ENCODE data around the gene DRGX.

Gene DRGX

DNA sequence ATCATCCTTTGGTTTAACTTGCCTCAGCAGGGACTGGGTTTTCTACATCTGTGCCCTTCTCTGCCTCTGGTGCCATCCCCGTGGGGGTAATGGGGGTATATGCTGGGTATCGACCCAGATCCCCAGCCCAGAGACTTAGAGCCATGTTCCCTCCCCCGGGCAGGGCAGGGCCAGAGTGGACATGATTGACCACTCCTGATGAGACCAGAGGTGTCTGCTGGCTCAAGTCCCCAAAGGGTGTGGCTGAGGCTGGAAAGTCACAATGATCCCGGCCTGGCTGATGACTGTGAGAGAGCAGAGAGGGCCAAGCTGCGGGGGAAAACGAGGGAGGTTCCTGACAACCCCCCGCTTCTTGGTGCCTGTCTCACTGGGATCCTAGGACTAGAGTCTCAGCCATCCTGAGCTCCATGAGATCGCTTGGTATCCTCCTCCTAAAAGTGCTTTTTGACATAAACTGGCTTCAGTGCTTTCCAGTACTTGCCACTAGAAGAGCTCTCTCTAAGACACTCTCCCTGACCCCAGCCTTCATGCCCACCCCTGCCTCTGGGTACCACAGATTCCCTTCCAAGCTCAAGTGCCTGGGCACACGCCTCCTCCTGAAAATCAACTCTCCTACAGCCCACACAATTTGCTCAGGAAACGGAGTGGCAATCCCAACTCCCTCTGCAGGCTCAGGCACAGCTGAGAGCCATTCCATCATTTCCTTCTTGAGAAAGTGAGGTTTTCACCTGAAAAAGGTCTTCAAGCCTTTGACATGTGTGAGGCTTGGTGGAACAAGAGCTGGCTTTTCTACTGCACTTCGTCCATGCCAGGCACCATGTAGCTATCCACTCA, 33.9 kb downstream of the DRGX start:
- Histone ChIP-seq H3K4me2 (peak overlapping the region in 3 of 11 experiments; percentile 33 to 55 (median 40); a peak in 6 of 22 replicates), H3K9ac (no peak overlapping the region), H3K9me3 (replicated peaks in 1 of 11) (peaks cover 0 to 11% (median 4%) of the 10 kb centered on the region in 11 experiments; a peak in 5 of 22 replicates), H3K36me3 (no peaks in the 10 kb centered on the region), H3K27ac (peak overlapping the region in 4 of 11 experiments; percentile 62 to 69 (median 68); a peak in 6 of 22 replicates), H3K4me1 (peaks cover 30 to 44% (median 38%) of the 10 kb centered on the region in 10 experiments), H3K4me3 (no peak overlapping the region), H4K20me1 (no peaks in the 10 kb centered on the region), H3K27me3 (no peaks in the 10 kb centered on the region)
- TF ChIP-seq Cebpa-rat (IDR thresholded peaks at IDR 0.05): no peak

DNA sequence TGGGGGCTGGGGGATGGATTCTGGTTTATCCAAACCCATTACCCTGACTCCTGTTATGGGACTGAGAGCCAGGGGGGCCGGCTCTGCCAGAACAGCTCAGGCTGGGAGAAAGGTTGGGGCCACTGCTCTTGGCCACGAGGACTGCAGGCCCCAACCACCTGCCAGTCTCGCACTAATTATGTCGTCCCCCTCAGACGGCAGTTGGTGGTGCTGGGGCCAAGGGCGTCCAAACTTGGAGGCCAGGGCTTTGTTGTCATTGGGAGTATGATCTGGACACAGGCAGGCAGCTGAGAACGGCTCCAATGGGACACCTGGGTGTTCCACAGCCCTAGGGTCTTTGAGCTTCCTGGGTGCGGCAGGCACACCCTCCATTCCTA, 34.7 kb downstream of the DRGX start:
- Histone ChIP-seq H3K4me3 (no peak overlapping the region), H3K36me3 (no peaks in the 10 kb centered on the region), H3K4me1 (peaks cover 30 to 43% (median 36%) of the 10 kb centered on the region in 10 experiments), H3K9me3 (replicated peaks in 1 of 11) (peaks cover 0 to 11% (median 4%) of the 10 kb centered on the region in 11 experiments; a peak in 5 of 22 replicates), H4K20me1 (no peaks in the 10 kb centered on the region), H3K4me2 (peak overlapping the region in 8 of 11 experiments; percentile 61 to 86 (median 74); a peak in 13 of 22 replicates), H3K27me3 (no peaks in the 10 kb centered on the region), H3K9ac (peak overlapping the region in 4 of 11 experiments; percentile 1 to 59 (median 48); a peak in 4 of 22 replicates), H3K27ac (peak overlapping the region in 4 of 11 experiments; percentile 62 to 69 (median 68); a peak in 9 of 22 replicates)
- TF ChIP-seq Cebpa-rat (IDR thresholded peaks at IDR 0.05): no peak

DNA sequence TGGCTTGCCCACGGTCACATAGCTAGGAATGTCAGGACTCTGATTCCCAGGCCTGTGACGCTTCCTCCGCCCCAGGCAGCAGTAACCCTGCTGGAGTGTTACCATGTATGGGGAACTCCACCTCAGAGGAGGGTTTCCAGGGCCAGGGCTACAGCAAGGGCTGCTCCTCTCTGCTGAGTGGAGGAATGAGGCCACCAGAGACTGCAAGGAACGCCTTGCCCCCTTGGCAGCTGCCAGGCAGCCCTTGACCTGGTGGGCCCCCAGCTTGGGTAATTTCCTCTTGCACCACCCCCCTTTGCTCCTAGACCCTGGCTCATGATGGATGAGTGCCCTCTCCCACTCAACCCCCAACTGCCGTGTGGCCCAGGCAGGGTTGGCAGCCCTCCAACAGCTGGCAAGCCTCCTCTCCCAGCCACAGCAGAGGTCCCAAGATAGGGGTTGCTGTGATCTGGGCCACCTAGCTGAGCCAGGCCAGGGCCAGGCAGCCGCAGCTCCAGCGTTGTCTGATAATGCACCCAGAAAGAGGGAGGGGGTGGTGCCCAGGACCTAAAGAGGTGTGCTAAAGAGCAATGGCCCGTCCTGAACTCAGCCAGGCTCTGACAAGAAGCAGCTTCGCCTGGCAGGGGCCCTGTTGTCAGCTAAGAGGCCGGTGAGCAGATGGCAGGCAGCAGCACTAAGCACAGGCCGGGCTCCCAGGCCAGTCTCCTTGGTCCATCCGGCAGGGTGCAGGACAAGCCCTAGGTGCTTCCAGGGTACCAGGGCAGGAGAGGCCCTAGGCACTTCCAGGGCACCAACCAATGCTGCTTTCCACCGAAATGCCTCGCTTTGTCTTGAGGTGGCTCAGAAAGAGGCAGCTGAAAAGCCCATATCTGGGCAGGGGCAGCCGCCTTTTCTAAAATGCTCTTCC, 35.4 kb downstream of the DRGX start:
- Histone ChIP-seq H3K27me3 (no peaks in the 10 kb centered on the region), H3K27ac (peak overlapping the region in 7 of 11 experiments; percentile 9 to 72 (median 68); a peak in 12 of 22 replicates), H3K9ac (peak overlapping the region in 5 of 11 experiments; percentile 5 to 59 (median 45); a peak in 8 of 22 replicates), H3K36me3 (no peaks in the 10 kb centered on the region), H3K4me1 (peaks cover 28 to 40% (median 32%) of the 10 kb centered on the region in 10 experiments), H3K9me3 (replicated peaks in 1 of 11) (peaks cover 0 to 11% (median 4%) of the 10 kb centered on the region in 11 experiments; a peak in 5 of 22 replicates), H3K4me2 (peak overlapping the region; percentile 61 to 86 (median 71)), H3K4me3 (no peak overlapping the region), H4K20me1 (no peaks in the 10 kb centered on the region)
- TF ChIP-seq Cebpa-rat (IDR thresholded peaks at IDR 0.05): peak in 1 of 11 experiments; percentile 31; a peak in 1 of 22 replicates

DNA sequence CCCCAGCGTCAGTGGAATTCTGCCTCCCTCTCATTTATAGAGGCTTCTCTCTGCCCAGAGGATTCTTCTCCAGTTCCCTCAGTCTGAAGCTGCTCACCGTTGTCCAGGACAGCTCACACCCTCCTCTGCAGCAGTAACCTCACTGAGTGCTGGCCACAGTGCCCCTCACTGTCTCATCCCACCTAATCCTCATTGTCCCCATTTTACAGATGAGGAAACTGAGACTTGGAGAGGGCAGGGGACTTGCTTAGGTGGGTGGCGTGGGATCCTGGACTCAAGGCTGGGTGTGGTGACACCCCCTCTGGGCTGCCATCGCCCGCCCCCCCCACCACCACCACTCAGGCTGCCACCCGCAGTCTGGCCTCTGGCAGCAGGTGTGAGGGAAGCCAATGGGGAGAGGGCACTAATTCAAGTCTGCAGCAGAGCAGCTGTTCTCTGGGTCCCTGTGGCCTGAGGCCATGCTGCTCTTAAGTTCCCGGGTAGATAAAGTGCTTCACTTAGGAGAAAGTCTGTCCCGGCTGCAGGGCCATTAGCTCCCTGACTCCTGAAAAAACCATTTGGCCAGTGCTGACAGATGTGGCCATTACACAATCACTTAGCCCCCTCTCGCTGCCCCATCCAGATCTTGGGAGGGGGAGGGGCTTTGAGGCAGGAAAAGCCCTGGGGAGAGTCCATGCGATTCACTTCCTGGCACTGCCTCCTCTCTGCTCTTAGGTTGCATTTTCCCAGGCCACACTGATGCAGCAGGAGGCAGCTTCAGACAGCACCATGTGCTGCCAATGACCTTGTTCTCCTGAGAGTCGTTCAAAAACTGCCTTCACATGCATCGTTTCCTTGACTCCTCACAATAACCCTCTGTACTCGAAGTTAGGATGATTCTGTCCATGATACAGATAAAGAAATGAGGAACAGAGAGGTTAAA, 36.3 kb downstream of the DRGX start:
- peaks cover 0 to 11% (median 4%) of the 10 kb centered on the region in 11 experiments; a peak in 5 of 22 replicates for H3K9me3 ChIP-seq (replicated peaks in 1 of 11)
- H3K27ac ChIP-seq: peak overlapping the region in 6 of 11 experiments; percentile 9 to 72 (median 66); a peak in 11 of 22 replicates
- H4K20me1 ChIP-seq: no peaks in the 10 kb centered on the region
- H3K9ac ChIP-seq: peak overlapping the region in 5 of 11 experiments; percentile 5 to 59 (median 34); a peak in 6 of 22 replicates
- peak overlapping the region; percentile 61 to 86 (median 71) for H3K4me2 ChIP-seq
- H3K27me3 ChIP-seq: no peaks in the 10 kb centered on the region
- H3K36me3 ChIP-seq: no peaks in the 10 kb centered on the region
- TF ChIP-seq Cebpa-rat (IDR thresholded peaks at IDR 0.05): no peak
- no peak overlapping the region for H3K4me3 ChIP-seq
- H3K4me1 ChIP-seq: peaks cover 22 to 33% (median 24%) of the 10 kb centered on the region in 10 experiments

DNA sequence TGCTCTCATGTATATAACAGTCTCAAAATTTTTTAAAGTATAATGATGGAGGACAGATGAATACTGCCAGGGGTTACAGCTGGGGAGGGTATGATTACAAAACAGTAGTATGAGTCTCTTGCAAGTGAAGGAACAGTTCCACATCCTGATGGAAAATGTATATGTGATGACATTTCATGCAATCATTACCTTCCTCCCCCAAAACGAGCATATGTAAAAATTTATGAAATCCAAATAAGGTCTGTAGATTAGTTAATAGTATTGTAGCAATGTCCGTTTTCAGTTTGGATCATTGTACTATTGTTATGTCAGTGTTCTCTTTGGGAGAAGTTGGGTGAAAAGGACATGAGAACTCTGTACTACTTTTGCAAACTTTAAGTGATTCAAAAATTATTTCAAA, 38.0 kb downstream of the DRGX start:
- H3K27ac ChIP-seq: no peak overlapping the region
- no peak overlapping the region for H3K4me2 ChIP-seq
- H3K4me3 ChIP-seq: no peak overlapping the region
- H3K4me1 ChIP-seq: peaks cover 21 to 31% (median 24%) of the 10 kb centered on the region in 10 experiments
- H3K27me3 ChIP-seq: no peaks in the 10 kb centered on the region
- no peaks in the 10 kb centered on the region; a peak in 1 of 22 replicates for H4K20me1 ChIP-seq
- no peaks in the 10 kb centered on the region for H3K36me3 ChIP-seq
- no peak overlapping the region for H3K9ac ChIP-seq
- TF ChIP-seq Cebpa-rat (IDR thresholded peaks at IDR 0.05): no peak
- peaks cover 0 to 11% (median 4%) of the 10 kb centered on the region in 11 experiments; a peak in 5 of 22 replicates for H3K9me3 ChIP-seq (replicated peaks in 1 of 11)

DNA sequence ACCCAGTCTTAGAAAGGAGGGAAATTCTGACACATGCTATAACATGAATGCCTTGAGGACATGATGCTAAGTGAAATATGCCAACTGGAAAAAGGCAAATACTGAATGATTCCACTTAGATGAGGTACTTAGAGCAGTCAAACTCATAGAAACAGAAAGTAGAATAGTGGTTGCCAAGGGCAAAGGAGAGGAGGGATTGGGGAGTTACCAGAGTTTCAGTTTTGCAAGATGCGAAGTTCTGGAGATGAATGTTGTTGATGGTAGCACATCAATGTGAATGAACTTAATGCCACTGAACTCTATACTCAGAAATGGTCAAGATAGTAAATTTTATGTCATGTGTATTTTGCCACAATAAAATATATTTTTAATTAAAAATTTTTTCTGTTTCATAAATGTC, 38.9 kb downstream of the DRGX start:
- Histone ChIP-seq H3K9ac (no peak overlapping the region), H4K20me1 (no peaks in the 10 kb centered on the region; a peak in 1 of 22 replicates), H3K4me2 (no peak overlapping the region), H3K27me3 (no peaks in the 10 kb centered on the region), H3K27ac (no peak overlapping the region), H3K4me3 (no peak overlapping the region), H3K36me3 (no peaks in the 10 kb centered on the region), H3K4me1 (peaks cover 18 to 25% (median 22%) of the 10 kb centered on the region in 10 experiments), H3K9me3 (replicated peaks in 1 of 11) (peaks cover 0 to 11% (median 4%) of the 10 kb centered on the region in 11 experiments; a peak in 5 of 22 replicates)
- no peak for TF ChIP-seq Cebpa-rat (IDR thresholded peaks at IDR 0.05)

DNA sequence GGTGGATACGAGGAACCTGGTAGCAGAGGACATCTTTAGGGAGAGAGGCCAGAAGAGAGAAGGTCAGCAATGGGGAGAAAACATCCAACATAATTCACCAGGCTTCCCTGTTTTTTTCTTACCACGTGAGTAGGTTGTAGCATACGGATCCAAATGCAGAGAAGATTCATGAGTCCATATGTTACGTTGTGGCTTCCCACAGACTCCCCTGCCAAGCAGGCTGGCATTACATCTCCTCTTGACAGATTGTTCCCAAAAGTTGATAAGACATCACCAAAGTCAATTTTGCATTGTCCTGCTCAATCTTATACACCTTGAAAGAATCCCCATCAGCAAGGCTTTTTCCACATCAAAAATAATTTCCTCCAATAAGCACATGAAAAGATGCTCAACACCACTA, 39.7 kb downstream of the DRGX start:
- no peak overlapping the region for H3K4me2 ChIP-seq
- no peak overlapping the region for H3K4me3 ChIP-seq
- peaks cover 0 to 11% (median 4%) of the 10 kb centered on the region in 11 experiments; a peak in 5 of 22 replicates for H3K9me3 ChIP-seq (replicated peaks in 1 of 11)
- TF ChIP-seq Cebpa-rat (IDR thresholded peaks at IDR 0.05): no peak
- H4K20me1 ChIP-seq: no peaks in the 10 kb centered on the region; a peak in 1 of 22 replicates
- no peak overlapping the region for H3K9ac ChIP-seq
- peaks cover 14 to 22% (median 20%) of the 10 kb centered on the region in 10 experiments for H3K4me1 ChIP-seq
- H3K36me3 ChIP-seq: no peaks in the 10 kb centered on the region
- no peak overlapping the region for H3K27ac ChIP-seq
- no peaks in the 10 kb centered on the region for H3K27me3 ChIP-seq

DNA sequence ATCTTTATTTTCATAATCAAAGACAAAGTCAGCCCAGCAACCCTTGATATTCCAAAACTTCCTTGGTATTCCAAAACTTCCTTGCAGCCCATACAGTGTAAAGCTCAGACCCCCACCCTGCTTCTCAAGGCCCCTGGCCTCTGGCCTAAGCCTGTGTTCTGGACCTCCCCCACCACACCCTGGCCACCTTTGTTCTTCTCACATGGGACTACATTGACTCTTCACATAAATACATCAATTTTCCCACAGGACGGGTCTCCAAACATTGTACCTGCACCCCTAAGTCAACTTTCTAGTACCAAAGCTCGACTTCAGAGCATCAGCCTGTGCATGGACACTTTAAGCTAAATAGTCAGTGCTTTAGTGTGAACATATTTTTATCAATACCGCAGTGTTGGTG, 40.7 kb downstream of the DRGX start:
- Histone ChIP-seq H3K36me3 (no peaks in the 10 kb centered on the region), H3K27ac (no peak overlapping the region), H3K4me2 (no peak overlapping the region), H3K9ac (no peak overlapping the region), H3K4me3 (no peak overlapping the region), H3K27me3 (no peaks in the 10 kb centered on the region), H3K9me3 (replicated peaks in 1 of 11) (peaks cover under 1 to 15% (median 8%) of the 10 kb centered on the region in 11 experiments; a peak in 17 of 22 replicates), H3K4me1 (peaks cover 9 to 12% (median 11%) of the 10 kb centered on the region in 10 experiments), H4K20me1 (no peaks in the 10 kb centered on the region; a peak in 1 of 22 replicates)
- TF ChIP-seq Cebpa-rat (IDR thresholded peaks at IDR 0.05): no peak
